K562 (cell line): ENCODE measurements around the gene TFAP2B. TPM values are rescaled to one million over a fixed set of nuclear protein-coding genes. Genes with fewer than 3 reads are reported as not detected.

Experiments used
- ATAC-seq: fragments of 200-7000 bp; cut with Tn5 transposase; 3 replicates; pipeline ENCODE4 v1.9.1; 2020; ENCODE audit warnings: moderate library complexity
- BruUV-seq: library from RNA; stranded (reverse); fragments of 400-500 nt; replicated peaks from 2 replicates; lab custom pipeline; 2021; lab: Mats Ljungman, UMichigan
- CTCF ChIA-PET: fragments of 300-600 bp; formaldehyde crosslinking; extraction: SDS; loops from one replicate; lab custom pipeline; 2021; ENCODE audit warnings: low intra/inter-chr PET ratio; lab: Yijun Ruan, JAX
- POLR2A ChIA-PET: fragments of 300-600, 350-650 bp; sonication (Branson Sonifier 250); formaldehyde crosslinking; extraction: SDS; loops from one replicate; lab custom pipeline; 2021; ENCODE audit warnings: antibody characterized with exemption, inconsistent platforms; lab: Yijun Ruan, JAX
- DNase-seq, 4 experiments: peaks; one replicate each; pipeline versions ENCODE4 v3.0.0 to v3.0.0-alpha.2; 2011 to 2018; ENCODE audit warnings: low spot score in 3 of 4, mixed read lengths in 3 of 4; ENCODE audit errors: extremely low read depth in 1 of 4
- FAIRE-seq: peaks from 2 replicates; lab custom pipeline; 2011; peaks lifted over from hg19 to GRCh38; lab: Jason Lieb, UNC
- H2AFZ ChIP-seq: 2 replicates; pipeline ENCODE4 v1.6.0; 2011; ENCODE audit warnings: low read depth, low read length, control low read depth, inconsistent platforms
- H3K27ac ChIP-seq: fragments of 200-600 bp; 3 replicates; pipeline ENCODE4 v1.8.0; 2011; ENCODE audit warnings: low read depth, mild to moderate bottlenecking, control low read depth, inconsistent platforms, low read length, moderate library complexity, mixed read lengths; ENCODE audit errors: extremely low read depth
- H3K27me3 ChIP-seq, 2 experiments: fragments of 300-600 bp in 1 of 2; 2 replicates in 1 of 2; 3 replicates in 1 of 2; pipeline versions ENCODE4 v1.6.0 to v1.8.0; 2011; ENCODE audit warnings: inconsistent platforms in 2 of 2, low read length in 2 of 2, mild to moderate bottlenecking in 1 of 2, mixed read lengths in 1 of 2, moderate library complexity in 1 of 2; ENCODE audit not compliant: control insufficient read depth in 2 of 2, insufficient read depth in 2 of 2
- H3K36me3 ChIP-seq: fragments of 300-600 bp; 3 replicates; pipeline ENCODE4 v1.8.0; 2011; ENCODE audit warnings: mild to moderate bottlenecking, low read length, inconsistent platforms; ENCODE audit not compliant: control insufficient read depth, insufficient read depth
- H3K4me1 ChIP-seq, 2 experiments: fragments of 200-600 bp in 1 of 2; replicated peaks in 1 of 2; 2 replicates in 1 of 2; 3 replicates in 1 of 2; pipeline versions ENCODE4 v1.5.1 to v1.8.0; 2011; ENCODE audit warnings: inconsistent platforms in 2 of 2, low read length in 2 of 2, mild to moderate bottlenecking in 1 of 2, mixed read lengths in 1 of 2, moderate library complexity in 1 of 2; ENCODE audit not compliant: control insufficient read depth in 2 of 2, insufficient read depth in 2 of 2
- H3K4me2 ChIP-seq: 2 replicates; pipeline ENCODE4 v1.6.1; 2011; ENCODE audit warnings: low read length, control low read depth, inconsistent platforms, mixed read lengths; ENCODE audit not compliant: insufficient read depth
- H3K4me3 ChIP-seq: fragments of 200-600 bp; sonication (generic), shearing (Covaris generic); 2 replicates; pipeline ENCODE4 v1.5.1; 2016; ENCODE audit warnings: control low read depth, inconsistent platforms
- H3K79me2 ChIP-seq: fragments of 200-600 bp; 3 replicates; pipeline ENCODE4 v1.8.0; 2011; ENCODE audit warnings: low read length, inconsistent platforms; ENCODE audit not compliant: control insufficient read depth, insufficient read depth
- H3K9ac ChIP-seq, 2 experiments: 2 replicates each; pipeline versions ENCODE4 v1.6.0 to v1.6.1; 2011; ENCODE audit warnings: low read depth in 2 of 2, low read length in 2 of 2, control low read depth in 1 of 2, inconsistent platforms in 1 of 2, mild to moderate bottlenecking in 1 of 2, mixed read lengths in 1 of 2; ENCODE audit not compliant: insufficient read depth in 1 of 2
- H3K9me1 ChIP-seq: one replicate; pipeline ENCODE4 v1.6.0; 2011; ENCODE audit warnings: inconsistent platforms, mild to moderate bottlenecking, low read length, moderate library complexity; ENCODE audit not compliant: control insufficient read depth, insufficient read depth
- H3K9me3 ChIP-seq: replicated peaks from 2 replicates; pipeline ENCODE4 v1.5.1; 2011; ENCODE audit warnings: low read depth, low read length, inconsistent platforms; ENCODE audit not compliant: control insufficient read depth, insufficient read depth
- H4K20me1 ChIP-seq: replicated peaks from 2 replicates; pipeline ENCODE4 v1.6.1; 2011; ENCODE audit warnings: low read length, inconsistent platforms, mixed read lengths; ENCODE audit not compliant: control insufficient read depth, insufficient read depth
- FOXJ3 ChIP-seq: sonication (generic); formaldehyde crosslinking; IDR thresholded peaks from 2 replicates; pipeline ENCODE4 v1.4.0; 2020; ENCODE audit warnings: mild to moderate bottlenecking, missing genetic modification reagents
- HNRNPH1 ChIP-seq: fragments of 200-400 bp; formaldehyde crosslinking; optimal IDR thresholded peaks from 2 replicates; pipeline ENCODE3; 2017; ENCODE audit warnings: low read depth, mild to moderate bottlenecking, low read length, moderate library complexity
- PHF8 ChIP-seq: fragments of 200-600 bp; sonication (generic); IDR thresholded peaks from 2 replicates; pipeline ENCODE4 v1.6.1; 2012; ENCODE audit warnings: mixed run types, mild to moderate bottlenecking, inconsistent platforms, low read length, moderate library complexity, borderline replicate concordance
- STAT6 ChIP-seq: sonication (generic); formaldehyde crosslinking; IDR thresholded peaks from 2 replicates; pipeline ENCODE4 v1.8.1; 2023; ENCODE audit warnings: mild to moderate bottlenecking, missing genetic modification reagents
- WGBS: fragments of 100-300 bp; shearing (Covaris generic); methylation state at CpG from one replicate; pipeline ENCODE4 v1.1.6; 2016; ENCODE audit warnings: low coverage, mixed read lengths; ENCODE audit not compliant: insufficient coverage; ENCODE audit errors: missing lambda C conversion rate; 5-methylcytosine and 5-hydroxymethylcytosine counted together
- in situ Hi-C: fragments of 300-500 bp; cut with MboI; formaldehyde crosslinking; loops from 4 replicates; pipeline ENCODE4 v1.15.0; 2018; ENCODE audit warnings: inconsistent platforms, mixed read lengths
- intact Hi-C: fragments of 100-400 bp; cut with micrococcal nuclease; formaldehyde crosslinking; loops from 2 replicates; pipeline ENCODE4 v1.14.2; 2022
- polyA plus RNA-seq, 8 experiments: library from polyadenylated mRNA; depleted of rRNA in 4 of 8; stranded (reverse) in 5 of 8; unstranded in 3 of 8; fragments of >200 nt; fragmentation: Nextera tagmentation in 2 of 8; fragmentation: Illumina TruSeq in 1 of 8; extraction: Ambion mirVana in 2 of 8; extraction: Trizol in 1 of 8; gene quantifications; 2 replicates each; pipeline versions ENCODE4 v1.2.1 to v1.2.3, GENCODE V29; 2011 to 2014; ENCODE audit warnings: inconsistent platforms in 1 of 8, missing spikeins in 1 of 8
- total RNA-seq, 7 experiments: library from RNA; depleted of rRNA in 6 of 7; stranded (reverse); fragments of >200 nt in 6 of 7; fragmentation: Illumina TruSeq in 2 of 7; extraction: Trizol in 2 of 7; gene quantifications; 2 replicates each; pipeline versions ENCODE4 v1.2.1 to v1.2.3, GENCODE V29; 2011 to 2021; ENCODE audit warnings: low replicate concordance in 1 of 7
- TF ChIP-seq, protein P1 (sequence below): fragments of 250-450 bp; sonication (Bioruptor Pico); IDR thresholded peaks from 2 replicates; pipeline ENCODE4 v1.9.0; 2021; ENCODE audit warnings: mild to moderate bottlenecking

The TFAP2B gene
- total and polyA plus RNA-seq, 9 of the 15 experiments (the other 6 are each of a cell fraction or from before 2014, with no cell fraction given) = not detected

GRCh38 chr6:50864601-50865000 is 45.9 kb downstream of the TFAP2B start (continued):
- no peak for TF ChIP-seq STAT6 (CRISPR knock-in tag)
- TF ChIP-seq, protein P1, sequence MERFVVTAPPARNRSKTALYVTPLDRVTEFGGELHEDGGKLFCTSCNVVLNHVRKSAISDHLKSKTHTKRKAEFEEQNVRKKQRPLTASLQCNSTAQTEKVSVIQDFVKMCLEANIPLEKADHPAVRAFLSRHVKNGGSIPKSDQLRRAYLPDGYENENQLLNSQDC = no peak

DNA sequence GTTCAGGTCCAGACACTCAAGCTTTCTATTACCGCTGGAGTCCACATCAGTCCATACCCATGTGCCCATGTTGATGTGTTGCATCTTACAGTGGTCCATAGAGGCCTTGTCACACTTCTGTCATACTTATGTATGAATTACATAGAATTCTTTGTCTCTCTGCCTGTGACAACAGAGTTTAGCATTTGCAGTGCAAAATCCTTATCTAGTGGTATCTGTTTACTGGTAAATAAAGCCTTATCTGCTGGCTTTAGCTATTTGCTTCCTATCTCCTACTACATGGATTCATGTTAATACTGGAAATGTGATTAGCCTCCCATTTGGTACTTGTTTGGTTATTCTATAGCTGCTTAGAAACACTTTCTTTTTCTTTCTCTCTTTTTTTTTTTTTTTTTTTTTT is 49.8 kb downstream of the TFAP2B start:
- TF ChIP-seq HNRNPH1 (no peak), PHF8 (no peak), FOXJ3 (0 out of 2 replicates have a peak, but pooled peaks have one; percentile 19)
- H3K36me3 ChIP-seq = no peaks in the 10 kb centered on the region
- CTCF ChIA-PET = no interaction called here
- 67% methylated on average over 1 of the region's 1 CpG for WGBS
- no peak overlapping the region for H3K4me3 ChIP-seq
- ATAC-seq = no peak
- no peak overlapping the region for H3K27ac ChIP-seq
- no peak for FAIRE-seq
- H4K20me1 ChIP-seq = no peaks in the 10 kb centered on the region
- H3K9me3 ChIP-seq = no peaks in the 10 kb centered on the region
- peak overlapping the region; percentile 47; the same call in 1 of the 2 replicates for H2AFZ ChIP-seq
- H3K9ac ChIP-seq = no peak overlapping the region
- no peaks in the 10 kb centered on the region for H3K27me3 ChIP-seq
- no peaks in the 10 kb centered on the region for H3K4me1 ChIP-seq
- no peak for DNase-seq
- no peaks in the 10 kb centered on the region for H3K9me1 ChIP-seq
- BruUV-seq = no TSS peak
- no peaks in the 10 kb centered on the region for H3K79me2 ChIP-seq
- H3K4me2 ChIP-seq = no peak overlapping the region
- intact Hi-C loops (no loop called here), in situ Hi-C loops (no loop called here)
- POLR2A ChIA-PET = interaction anchor here (0.6 to 1.0 kb wide), 2 partner anchors 24 to 30 kb away, joined by 3 to 4 read pairs; no protein-coding TSS in a partner anchor
